ENCODE data around the gene CNTNAP5. TPM values are rescaled to one million over a fixed set of nuclear protein-coding genes. Genes with fewer than 3 reads are reported as not detected.

Gene CNTNAP5
- total RNA-seq, 1 donor, result not detected

DNA sequence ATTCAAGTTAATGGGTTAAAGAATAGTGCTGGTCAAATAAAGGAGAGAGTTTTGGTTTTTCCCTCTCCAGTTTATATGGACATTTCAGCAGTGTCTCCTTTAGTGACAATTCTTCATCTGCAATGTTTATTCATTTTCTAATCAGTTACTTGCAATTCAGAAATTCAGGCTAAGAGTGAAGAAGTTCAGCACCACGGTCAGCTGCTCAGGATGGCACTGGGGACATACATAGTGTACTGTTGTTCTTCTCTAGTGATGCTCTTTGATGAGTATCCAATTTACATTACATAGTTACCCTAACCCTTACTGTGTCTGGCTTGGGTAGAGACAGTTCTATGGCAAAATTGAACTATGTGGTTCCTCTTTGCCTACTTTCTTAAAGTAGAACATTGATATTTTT, 412.7 kb downstream of the CNTNAP5 start:
- TF ChIP-seq, protein P1, sequence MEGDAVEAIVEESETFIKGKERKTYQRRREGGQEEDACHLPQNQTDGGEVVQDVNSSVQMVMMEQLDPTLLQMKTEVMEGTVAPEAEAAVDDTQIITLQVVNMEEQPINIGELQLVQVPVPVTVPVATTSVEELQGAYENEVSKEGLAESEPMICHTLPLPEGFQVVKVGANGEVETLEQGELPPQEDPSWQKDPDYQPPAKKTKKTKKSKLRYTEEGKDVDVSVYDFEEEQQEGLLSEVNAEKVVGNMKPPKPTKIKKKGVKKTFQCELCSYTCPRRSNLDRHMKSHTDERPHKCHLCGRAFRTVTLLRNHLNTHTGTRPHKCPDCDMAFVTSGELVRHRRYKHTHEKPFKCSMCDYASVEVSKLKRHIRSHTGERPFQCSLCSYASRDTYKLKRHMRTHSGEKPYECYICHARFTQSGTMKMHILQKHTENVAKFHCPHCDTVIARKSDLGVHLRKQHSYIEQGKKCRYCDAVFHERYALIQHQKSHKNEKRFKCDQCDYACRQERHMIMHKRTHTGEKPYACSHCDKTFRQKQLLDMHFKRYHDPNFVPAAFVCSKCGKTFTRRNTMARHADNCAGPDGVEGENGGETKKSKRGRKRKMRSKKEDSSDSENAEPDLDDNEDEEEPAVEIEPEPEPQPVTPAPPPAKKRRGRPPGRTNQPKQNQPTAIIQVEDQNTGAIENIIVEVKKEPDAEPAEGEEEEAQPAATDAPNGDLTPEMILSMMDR (IDR thresholded peaks at IDR 0.05; ENCODE audit: insufficient read depth, low read depth, low read length), result no peak
- H3K4me3 ChIP-seq (ENCODE audit: low read depth, low read length), result no peak overlapping the region
- no peak for DNase-seq (ENCODE audit: low read depth)

- no peak overlapping the region for H3K4me3 ChIP-seq (ENCODE audit: low read depth, low read length)
- no peak for DNase-seq (ENCODE audit: low read depth)
- TF ChIP-seq, protein P1 (IDR thresholded peaks at IDR 0.05; ENCODE audit: insufficient read depth, low read depth, low read length), result no peak
Measured at GRCh38 chr2:124450481-124450880, 425.4 kb downstream of the CNTNAP5 start.

GRCh38 chr2:124476291-124476690, 451.2 kb downstream of the CNTNAP5 start:
- TF ChIP-seq, protein P1 (IDR thresholded peaks at IDR 0.05; ENCODE audit: insufficient read depth, low read depth, low read length), result no peak
- no peak for DNase-seq (ENCODE audit: low read depth)

GRCh38 chr2:124478761-124479160, 453.7 kb downstream of the CNTNAP5 start:
- DNase-seq (ENCODE audit: low read depth), result no peak
- TF ChIP-seq, protein P1 (IDR thresholded peaks at IDR 0.05; ENCODE audit: insufficient read depth, low read depth, low read length), result no peak
- H3K4me3 ChIP-seq (ENCODE audit: low read depth, low read length), result no peak overlapping the region

More at GRCh38 chr2:124476291-124476690, 451.2 kb downstream of the CNTNAP5 start:
- no peak overlapping the region for H3K4me3 ChIP-seq (ENCODE audit: low read depth, low read length)

GRCh38 chr2:124480958-124481357, 455.9 kb downstream of the CNTNAP5 start:
- H3K4me3 ChIP-seq (ENCODE audit: low read depth, low read length), result no peak overlapping the region
- DNase-seq (ENCODE audit: low read depth), result no peak
- TF ChIP-seq, protein P1 (IDR thresholded peaks at IDR 0.05; ENCODE audit: insufficient read depth, low read depth, low read length), result no peak

GRCh38 chr2:124482044-124482443, 457.0 kb downstream of the CNTNAP5 start:
- TF ChIP-seq, protein P1 (IDR thresholded peaks at IDR 0.05; ENCODE audit: insufficient read depth, low read depth, low read length), result no peak
- H3K4me3 ChIP-seq (ENCODE audit: low read depth, low read length), result no peak overlapping the region
- no peak for DNase-seq (ENCODE audit: low read depth)

GRCh38 chr2:124482551-124482950, 457.5 kb downstream of the CNTNAP5 start:
- H3K4me3 ChIP-seq (ENCODE audit: low read depth, low read length), result no peak overlapping the region
- DNase-seq (ENCODE audit: low read depth), result no peak
- TF ChIP-seq, protein P1 (IDR thresholded peaks at IDR 0.05; ENCODE audit: insufficient read depth, low read depth, low read length), result no peak
